Transverse colon (tissue), 4 donors: ENCODE results near the gene CFAP97D2. TPM values are rescaled to one million over a fixed set of nuclear protein-coding genes. Genes with fewer than 3 reads are reported as not detected.

Source experiments
- DNase-seq: peaks from one replicate; pipeline ENCODE4 v3.0.0-alpha.2; 2019
- H3K27ac ChIP-seq, 4 donors: fragments of 200-600 bp; sonication (generic); 2 replicates each; pipeline ENCODE4 v1.5.1; 2016 to 2018; ENCODE audit warnings: inconsistent platforms in 4 of 4
- H3K27me3 ChIP-seq: fragments of 200-600 bp; sonication (generic); 2 replicates; pipeline ENCODE4 v1.5.1; 2017; ENCODE audit warnings: inconsistent platforms
- H3K36me3 ChIP-seq, 4 donors: fragments of 200-600 bp; sonication (generic); 2 replicates each; pipeline ENCODE4 v1.5.1; 2017 to 2019; ENCODE audit warnings: inconsistent platforms in 4 of 4
- H3K4me1 ChIP-seq, 4 donors: fragments of 200-600 bp; sonication (generic); 2 replicates each; pipeline ENCODE4 v1.5.1; 2017 to 2020; ENCODE audit warnings: inconsistent platforms in 4 of 4
- H3K4me3 ChIP-seq, 4 donors: fragments of 200-600 bp; sonication (generic); 1 replicate in 1 of 4; 2 replicates in 3 of 4; pipeline versions ENCODE4 v1.5.1 to v1.6.1; 2017 to 2019; ENCODE audit warnings: inconsistent platforms in 4 of 4
- H3K9me3 ChIP-seq, 2 donors: fragments of 200-600 bp; sonication (generic); 2 replicates each; pipeline ENCODE4 v1.5.1; 2017 to 2019; ENCODE audit warnings: inconsistent platforms in 2 of 2
- CTCF ChIP-seq, 5 experiments: fragments of 200-600 bp in 3 of 5; fragments of 450-650 bp in 2 of 5; sonication (generic) in 3 of 5; IDR thresholded peaks; 1 replicate in 2 of 5; 2 replicates in 3 of 5; pipeline ENCODE4 v1.5.1; 2016 to 2017; ENCODE audit warnings: antibody characterized with exemption in 5 of 5, inconsistent platforms in 3 of 5, mild to moderate bottlenecking in 2 of 5, moderate library complexity in 1 of 5
- EP300 ChIP-seq: sonication (generic); formaldehyde crosslinking; IDR thresholded peaks from one replicate; pipeline ENCODE4 v1.6.1; 2017; ENCODE audit warnings: antibody characterized with exemption, low read depth
- POLR2A ChIP-seq: fragments of 450-650 bp; IDR thresholded peaks from one replicate; pipeline ENCODE4 v1.6.1; 2016; ENCODE audit warnings: antibody characterized with exemption, mild to moderate bottlenecking, moderate library complexity
- POLR2AphosphoS5 ChIP-seq, 3 donors: sonication (generic); formaldehyde crosslinking; IDR thresholded peaks; one replicate each; pipeline ENCODE4 v1.6.1; 2016; ENCODE audit warnings: antibody characterized with exemption in 3 of 3
- WGBS, 2 donors: methylation state at CpG; one replicate each; pipeline ENCODE4 v1.1.5; 2018; ENCODE audit warnings: low coverage in 1 of 2; 5-methylcytosine and 5-hydroxymethylcytosine counted together
- in situ Hi-C, 4 donors: fragments of 200-750 bp; cut with MboI; loops; one replicate each; pipeline versions ENCODE4 v1.15.0 to v1.15.1; 2017; ENCODE audit warnings: low sequenced_read_pairs in 3 of 4, low pct_ligation_motif_present in 1 of 4, low pct_unique_long_range_greater_than_20kb in 1 of 4
- intact Hi-C: fragments of 100-400 bp; cut with DNase I; formaldehyde crosslinking; loops from one replicate; pipeline ENCODE4 v1.15.1; 2023; ENCODE audit warnings: low total_unique reads
- total RNA-seq, 4 donors: library from RNA; depleted of rRNA; stranded (reverse); fragments of >200 nt; gene quantifications; one replicate each; pipeline ENCODE4 v1.1.0, GENCODE V29; 2016

The CFAP97D2 gene
- total RNA-seq, 4 donors from 2014 or later: not detected

- H3K4me3 ChIP-seq: no peak overlapping the region
- no peak for DNase-seq
- peaks cover 27% of the 10 kb centered on the region for H3K27me3 ChIP-seq
- H3K9me3 ChIP-seq: no peaks in the 10 kb centered on the region
- no peak for TF ChIP-seq EP300
- TF ChIP-seq CTCF (IDR thresholded peaks at IDR 0.05): no peak
- TF ChIP-seq POLR2AphosphoS5 (IDR thresholded peaks at IDR 0.05): no peak
- H3K27ac ChIP-seq: no peak overlapping the region
- H3K36me3 ChIP-seq: no peaks in the 10 kb centered on the region
- peaks cover 0 to 8% (median 0%) of the 10 kb centered on the region in 4 donors for H3K4me1 ChIP-seq
- WGBS, 2 donors: 79% methylated on average over 8 of the region's 8 CpGs; no CpG with 5 or more reads in 1 of the 2 donors
- in situ Hi-C loops: no loop called here
- intact Hi-C loops: loop anchor here (2.0 kb wide), 2 partner anchors 275 to 409 kb away; no protein-coding TSS in a partner anchor
Measured at GRCh38 chr13:114225610-114226009, 46.6 kb downstream of the CFAP97D2 start.

GRCh38 chr13:114226088-114226487, 47.0 kb downstream of the CFAP97D2 start:
- Histone ChIP-seq H3K9me3 (no peaks in the 10 kb centered on the region), H3K27ac (no peak overlapping the region), H3K4me3 (no peak overlapping the region), H3K4me1 (peaks cover 0 to 8% (median 0%) of the 10 kb centered on the region in 4 donors), H3K27me3 (peaks cover 27% of the 10 kb centered on the region), H3K36me3 (no peaks in the 10 kb centered on the region)
- WGBS, 2 donors: 76 to 79% methylated on average over 3 to 11 of the region's 11 CpGs
- no peak for TF ChIP-seq CTCF (IDR thresholded peaks at IDR 0.05)
- no peak for TF ChIP-seq POLR2A
- no peak for TF ChIP-seq POLR2AphosphoS5 (IDR thresholded peaks at IDR 0.05)
- TF ChIP-seq EP300: no peak
- in situ Hi-C loops: no loop called here
- intact Hi-C loops: loop anchor here (2.0 kb wide), 2 partner anchors 275 to 409 kb away; no protein-coding TSS in a partner anchor
- DNase-seq: no peak

GRCh38 chr13:114226699-114227323, 47.8 kb downstream of the CFAP97D2 start:
- Histone ChIP-seq H3K27me3 (peaks cover 27% of the 10 kb centered on the region), H3K4me1 (peaks cover 0 to 8% (median 0%) of the 10 kb centered on the region in 4 donors), H3K36me3 (no peaks in the 10 kb centered on the region), H3K9me3 (no peaks in the 10 kb centered on the region), H3K4me3 (no peak overlapping the region), H3K27ac (no peak overlapping the region)
- TF ChIP-seq CTCF (IDR thresholded peaks at IDR 0.05): peak; percentile 96 to 98 (median 97)
- no peak for TF ChIP-seq EP300
- intact Hi-C loops: loop anchor here (2.0 kb wide), 2 partner anchors 276 to 410 kb away; no protein-coding TSS in a partner anchor
- in situ Hi-C loops: no loop called here
- DNase-seq: peak; percentile 91
- WGBS, 2 donors: 4 to 14% methylated on average over 4 to 19 of the region's 19 CpGs

- TF ChIP-seq EP300 (no peak), POLR2AphosphoS5 (IDR thresholded peaks at IDR 0.05) (no peak), POLR2A (no peak), CTCF (IDR thresholded peaks at IDR 0.05) (no peak)
- no peak for DNase-seq
- Histone ChIP-seq H3K4me1 (peaks cover 0 to 8% (median 0%) of the 10 kb centered on the region in 4 donors), H3K4me3 (no peak overlapping the region), H3K36me3 (no peaks in the 10 kb centered on the region), H3K27me3 (peaks cover 27% of the 10 kb centered on the region), H3K9me3 (no peaks in the 10 kb centered on the region), H3K27ac (no peak overlapping the region)
- 88% methylated on average over 2 of the region's 2 CpGs; no CpG with 5 or more reads in 1 of the 2 donors for WGBS, 2 donors
- in situ Hi-C loops: no loop called here
- intact Hi-C loops: loop anchor here (2.0 kb wide), 2 partner anchors 277 to 411 kb away; no protein-coding TSS in a partner anchor
Measured at GRCh38 chr13:114227528-114227927, 48.5 kb downstream of the CFAP97D2 start.
